Calu3 (cell line): Measurements from ENCODE around the gene ATXN10. TPM values are rescaled to one million over a fixed set of nuclear protein-coding genes. Genes with fewer than 3 reads are reported as not detected.

ENCODE experiments used
- BruUV-seq: library from RNA; stranded (reverse); fragments of 400-500 nt; replicated peaks from 2 replicates; lab custom pipeline; 2021; lab: Mats Ljungman, UMichigan
- CTCF ChIA-PET: fragments of 300-600 bp; sonication (Branson Sonifier 250); formaldehyde crosslinking; loops from one replicate; lab custom pipeline; 2022; ENCODE audit warnings: antibody characterized with exemption; lab: Charles Lee
- DNase-seq: peaks from one replicate; pipeline ENCODE4 v3.0.0; 2022
- H3K27ac Mint-ChIP-seq: one replicate; pipeline ENCODE4 v1.8.0; 2022; ENCODE audit warnings: mixed read lengths; ENCODE audit not compliant: unreplicated experiment
- H3K27me3 Mint-ChIP-seq: one replicate; pipeline ENCODE4 v1.8.0; 2022; ENCODE audit warnings: mixed read lengths; ENCODE audit not compliant: unreplicated experiment
- H3K36me3 Mint-ChIP-seq: one replicate; pipeline ENCODE4 v1.8.0; 2022; ENCODE audit warnings: mild to moderate bottlenecking, moderate library complexity, mixed read lengths; ENCODE audit not compliant: insufficient read depth, unreplicated experiment
- H3K4me1 Mint-ChIP-seq: one replicate; pipeline ENCODE4 v1.8.0; 2022; ENCODE audit warnings: mild to moderate bottlenecking, low read depth, mixed read lengths; ENCODE audit not compliant: unreplicated experiment
- H3K4me3 Mint-ChIP-seq: one replicate; pipeline ENCODE4 v1.8.0; 2022; ENCODE audit warnings: mild to moderate bottlenecking, low read depth, moderate library complexity, mixed read lengths; ENCODE audit not compliant: unreplicated experiment
- H3K9me3 Mint-ChIP-seq: one replicate; pipeline ENCODE4 v1.8.0; 2022; ENCODE audit warnings: low read depth, mixed read lengths; ENCODE audit not compliant: unreplicated experiment
- CTCF ChIP-seq: fragments of 200-600 bp; IDR thresholded peaks from one replicate; pipeline ENCODE4 v1.8.0; 2022; ENCODE audit warnings: antibody characterized with exemption; ENCODE audit not compliant: unreplicated experiment
- intact Hi-C: fragments of 100-400 bp; cut with micrococcal nuclease; formaldehyde crosslinking; loops from one replicate; pipeline ENCODE4 v1.10.0; 2022; ENCODE audit not compliant: unreplicated experiment
- total RNA-seq: library from RNA; stranded (reverse); gene quantifications from 2 replicates; pipeline ENCODE4 v1.2.3, GENCODE V29; 2022

Gene ATXN10
- total RNA-seq, 1 experiment from 2014 or later: 263 TPM

DNA sequence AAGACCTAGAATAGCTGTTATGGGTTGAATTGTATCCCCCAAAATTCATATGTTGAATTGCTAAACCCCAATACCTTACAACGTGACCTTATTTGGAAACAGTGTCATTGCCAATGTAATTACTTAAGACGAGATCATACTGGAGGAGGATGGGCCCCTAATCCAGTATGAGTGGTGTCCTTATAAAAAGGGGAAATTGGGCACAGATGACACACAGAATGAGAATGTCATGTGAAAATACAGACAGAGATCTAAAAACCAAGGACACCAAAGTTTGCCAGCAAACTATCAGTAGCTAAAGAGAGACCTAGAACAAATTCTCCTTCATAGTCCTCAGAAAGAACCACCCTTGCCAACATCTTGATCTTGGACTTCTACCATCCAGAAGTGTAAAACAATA, 127.7 kb downstream of the ATXN10 start:
- no TSS peak for BruUV-seq
- Mint-ChIP-seq H3K36me3 (peaks cover 36% of the 10 kb centered on the region), H3K9me3 (no peaks in the 10 kb centered on the region), H3K4me1 (peaks cover 76% of the 10 kb centered on the region), H3K4me3 (no peak overlapping the region), H3K27ac (peak overlapping the region; percentile 96), H3K27me3 (no peaks in the 10 kb centered on the region)
- DNase-seq: no peak
- intact Hi-C loops: loop anchor here (5.0 kb wide), 1 partner anchor 112 kb away; no protein-coding TSS in a partner anchor
- TF ChIP-seq CTCF: no peak
- CTCF ChIA-PET: interaction anchor here (1.0 to 1.4 kb wide), 3 partner anchors 10 to 65 kb away, joined by 3 to 4 read pairs (median 3); no protein-coding TSS in a partner anchor

GRCh38 chr22:45802054-45802453, 130.4 kb downstream of the ATXN10 start:
- TF ChIP-seq CTCF: no peak
- Mint-ChIP-seq H3K4me3 (no peak overlapping the region), H3K27me3 (no peaks in the 10 kb centered on the region), H3K4me1 (peaks cover 76% of the 10 kb centered on the region), H3K9me3 (no peaks in the 10 kb centered on the region), H3K36me3 (peaks cover 31% of the 10 kb centered on the region), H3K27ac (no peak overlapping the region)
- DNase-seq: no peak
- intact Hi-C loops: no loop called here
- BruUV-seq: no TSS peak
- CTCF ChIA-PET: no interaction called here

GRCh38 chr22:45804319-45804985, 132.8 kb downstream of the ATXN10 start:
- DNase-seq: no peak
- Mint-ChIP-seq H3K4me1 (peaks cover 70% of the 10 kb centered on the region), H3K27ac (peak overlapping the region; percentile 53), H3K36me3 (peaks cover 33% of the 10 kb centered on the region), H3K9me3 (no peaks in the 10 kb centered on the region), H3K4me3 (peak overlapping the region; percentile 16), H3K27me3 (no peaks in the 10 kb centered on the region)
- intact Hi-C loops: no loop called here
- CTCF ChIA-PET: no interaction called here
- TF ChIP-seq CTCF: no peak
- BruUV-seq: no TSS peak

GRCh38 chr22:45804986-45805325, 133.3 kb downstream of the ATXN10 start:
- Mint-ChIP-seq H3K4me3 (peak overlapping the region; percentile 16), H3K36me3 (peaks cover 33% of the 10 kb centered on the region), H3K27me3 (no peaks in the 10 kb centered on the region), H3K9me3 (no peaks in the 10 kb centered on the region), H3K27ac (peak overlapping the region; percentile 53), H3K4me1 (peaks cover 69% of the 10 kb centered on the region)
- intact Hi-C loops: no loop called here
- BruUV-seq: no TSS peak
- peak; percentile 43 for DNase-seq
- no peak for TF ChIP-seq CTCF
- CTCF ChIA-PET: no interaction called here
